ENCODE results near the gene ARHGAP11A. TPM values are rescaled to one million over a fixed set of nuclear protein-coding genes. Genes with fewer than 3 reads are reported as not detected.

The ARHGAP11A gene
- total and polyA plus RNA-seq, 10 of the 15 experiments (the other 5 are each of a cell fraction or from before 2014, with no cell fraction given): 12.4 to 53.6 (median 36.5) TPM

- H3K27me3 ChIP-seq (replicated peaks in 1 of 2; ENCODE audit: control insufficient read depth in 2 of 2, insufficient read depth in 2 of 2, low read length in 1 of 2): no peaks in the 10 kb centered on the region
- POLR2A ChIA-PET: no interaction called here
- peaks cover 4 to 36% of the 10 kb centered on the region in 2 experiments for H3K36me3 ChIP-seq (ENCODE audit: control insufficient read depth in 2 of 2, insufficient read depth in 2 of 2, low read length in 1 of 2)
- H3K4me3 ChIP-seq: no peak overlapping the region
- H3K4me2 ChIP-seq (ENCODE audit: control insufficient read depth, insufficient read depth): peak overlapping the region; percentile 55; the same call in 1 of the 2 replicates
- TF ChIP-seq MTA2 (IDR thresholded peaks at IDR 0.05; ENCODE audit: low read depth) (0 out of 2 replicates have a peak, but pooled peaks have one; percentile 21), RAD51 (IDR thresholded peaks at IDR 0.05) (no peak)
- H2AFZ ChIP-seq (ENCODE audit: control insufficient read depth, low read depth, low read length): no peak overlapping the region
- ATAC-seq (peak; percentile 55), FAIRE-seq (no peak), DNase-seq (ENCODE audit: low read depth, low spot score) (no peak)
- no TSS peak for BruUV-seq (replicated peaks)
- intact Hi-C loops (cut with micrococcal nuclease; ENCODE audit: unreplicated experiment): no loop called here
- SMC1A ChIA-PET (ENCODE audit: uncharacterized antibody, unreplicated experiment): interaction anchor here (1.6 kb wide), 1 partner anchor 13 kb away, joined by 6 read pairs; no protein-coding TSS in a partner anchor
- CTCF ChIA-PET: interaction anchor here (1.0 to 2.4 kb wide), 2 partner anchors 15 to 26 kb away, joined by 3 to 7 read pairs; no protein-coding TSS in a partner anchor
- peak overlapping the region; percentile 37; the same call in 1 of the 2 replicates for H3K9ac ChIP-seq (ENCODE audit: control insufficient read depth, insufficient read depth, low read length)
- no peaks in the 10 kb centered on the region for H3K79me2 ChIP-seq (ENCODE audit: control insufficient read depth, insufficient read depth, low read length)
- RAD21 ChIA-PET (ENCODE audit: unreplicated experiment): no interaction called here
- H3K9me3 ChIP-seq (replicated peaks; ENCODE audit: control insufficient read depth, insufficient read depth, low read length): no peaks in the 10 kb centered on the region
- in situ Hi-C loops (cut with MboI): no loop called here
- peaks cover 20% of the 10 kb centered on the region for H3K4me1 ChIP-seq (ENCODE audit: control insufficient read depth, insufficient read depth, low read length)
- WGBS (ENCODE audit: insufficient coverage, insufficient replicate concordance, low lambda C conversion rate, missing lambda C conversion rate): 17% methylated on average over 3 of the region's 3 CpGs
- H3K27ac ChIP-seq (ENCODE audit: control insufficient read depth, insufficient read depth): peak overlapping the region; percentile 64
- no peaks in the 10 kb centered on the region for H4K20me1 ChIP-seq (ENCODE audit: control insufficient read depth, insufficient read depth)
These were observed 21.1 kb downstream of the ARHGAP11A start for GRCh38 chr15:32636410-32636809.

- TSS peak; percentile 39 for BruUV-seq (replicated peaks)
These were observed 21.7 kb downstream of the ARHGAP11A start for GRCh38 chr15:32636908-32637567.

More at GRCh38 chr15:32636908-32637567, 21.7 kb downstream of the ARHGAP11A start:
- Histone ChIP-seq H3K9ac (ENCODE audit: control insufficient read depth, insufficient read depth, low read length) (no peak overlapping the region), H3K4me2 (ENCODE audit: control insufficient read depth, insufficient read depth) (peak overlapping the region; percentile 55), H4K20me1 (ENCODE audit: control insufficient read depth, insufficient read depth) (no peaks in the 10 kb centered on the region), H3K27ac (ENCODE audit: control insufficient read depth, insufficient read depth) (peak overlapping the region; percentile 64), H3K36me3 (ENCODE audit: control insufficient read depth in 2 of 2, insufficient read depth in 2 of 2, low read length in 1 of 2) (peaks cover 4 to 36% of the 10 kb centered on the region in 2 experiments), H3K4me3 (no peak overlapping the region), H3K27me3 (replicated peaks in 1 of 2; ENCODE audit: control insufficient read depth in 2 of 2, insufficient read depth in 2 of 2, low read length in 1 of 2) (no peaks in the 10 kb centered on the region), H3K4me1 (ENCODE audit: control insufficient read depth, insufficient read depth, low read length) (peaks cover 20% of the 10 kb centered on the region), H3K9me3 (replicated peaks; ENCODE audit: control insufficient read depth, insufficient read depth, low read length) (no peaks in the 10 kb centered on the region), H2AFZ (ENCODE audit: control insufficient read depth, low read depth, low read length) (peak overlapping the region; percentile 34), H3K79me2 (ENCODE audit: control insufficient read depth, insufficient read depth, low read length) (no peaks in the 10 kb centered on the region)
- FAIRE-seq (no peak), DNase-seq (ENCODE audit: low read depth, low spot score) (no peak), ATAC-seq (peak; percentile 64)
- in situ Hi-C loops (cut with MboI): no loop called here
- ChIA-PET RAD21 (ENCODE audit: unreplicated experiment) (no interaction called here), CTCF (interaction anchor here (2.4 kb wide), 1 partner anchor 14 kb away, joined by 7 read pairs; no protein-coding TSS in a partner anchor), POLR2A (no interaction called here), SMC1A (ENCODE audit: uncharacterized antibody, unreplicated experiment) (interaction anchor here (1.6 kb wide), 1 partner anchor 12 kb away, joined by 6 read pairs; no protein-coding TSS in a partner anchor)
- intact Hi-C loops (cut with micrococcal nuclease; ENCODE audit: unreplicated experiment): no loop called here
- WGBS (ENCODE audit: insufficient coverage, insufficient replicate concordance, low lambda C conversion rate, missing lambda C conversion rate): 45% methylated on average over 8 of the region's 8 CpGs
- TF ChIP-seq POLR2AphosphoS5 (IDR thresholded peaks at IDR 0.05; ENCODE audit: low read length) (0 out of 2 replicates have a peak, but pooled peaks have one; percentile 26), PAX5 (IDR thresholded peaks at IDR 0.05; ENCODE audit: borderline replicate concordance, low read depth, low read length) (0 out of 2 replicates have a peak, but pooled peaks have one; percentile 39), SUZ12 (IDR thresholded peaks at IDR 0.05; ENCODE audit: unreplicated experiment) (no peak), ZBTB11 (CRISPR knock-in tag; IDR thresholded peaks at IDR 0.05) (no peak), ATF2 (IDR thresholded peaks at IDR 0.05; ENCODE audit: low read length) (peak; percentile 49; the same call in 1 of the 2 replicates), ZZZ3 (IDR thresholded peaks at IDR 0.05; ENCODE audit: control insufficient read depth, insufficient read length, low read depth) (no peak), BCL3 (IDR thresholded peaks at IDR 0.05; ENCODE audit: borderline replicate concordance, insufficient read depth, low read depth, low read length, poor library complexity, severe bottlenecking) (peak; percentile 33)
